Measurements from ENCODE around the gene MROH2A. TPM values are rescaled to one million over a fixed set of nuclear protein-coding genes. Genes with fewer than 3 reads are reported as not detected.

MROH2A gene
- total RNA-seq, 1 experiment from 2014 or later = not detected

GRCh38 chr2:233798335-233799086 lies 20.4 kb downstream of the MROH2A start:
- H2AFZ ChIP-seq (ENCODE audit: low read depth, low read length, poor library complexity, severe bottlenecking) = no peak overlapping the region
- H3K9me2 ChIP-seq (ENCODE audit: insufficient read depth) = no peaks in the 10 kb centered on the region
- H3K79me2 ChIP-seq (ENCODE audit: insufficient read depth, low read length) = no peaks in the 10 kb centered on the region
- BruUV-seq (replicated peaks) = no TSS peak
- no peaks in the 10 kb centered on the region for H3K9me3 ChIP-seq (ENCODE audit: control insufficient read depth in 1 of 2, insufficient read depth in 1 of 2, low read depth in 1 of 2, low read length in 2 of 2)
- ATAC-seq (no peak), DNase-seq (ENCODE audit: low read depth, low spot score) (no peak)
- ChIA-PET POLR2A (no interaction called here), CTCF (no interaction called here), RAD21 (ENCODE audit: low non-redundant PET in 1 of 2, low total read pairs in 2 of 2, uncharacterized antibody in 2 of 2, unreplicated experiment in 2 of 2) (no interaction called here)
- no peaks in the 10 kb centered on the region for H3K27me3 ChIP-seq (ENCODE audit: insufficient read depth, low read length)
- H3K36me3 ChIP-seq (ENCODE audit: control insufficient read depth in 1 of 2, insufficient read depth in 2 of 2, low read length in 2 of 2) = no peaks in the 10 kb centered on the region
- no peaks in the 10 kb centered on the region for H4K20me1 ChIP-seq (ENCODE audit: insufficient read depth)
- no peak overlapping the region for H3K4me2 ChIP-seq (ENCODE audit: low read length)
- no peak for TF ChIP-seq ATF3 (IDR thresholded peaks at IDR 0.05)
- no peak for TF ChIP-seq CBX3 (IDR thresholded peaks at IDR 0.05; ENCODE audit: low read depth)
- no peak for TF ChIP-seq REST (IDR thresholded peaks at IDR 0.05; ENCODE audit: low read depth)
- no peak for TF ChIP-seq POLR2A (IDR thresholded peaks at IDR 0.05; ENCODE audit: borderline replicate concordance, extremely low read depth, insufficient read depth, insufficient read length)
- TF ChIP-seq CEBPB (IDR thresholded peaks at IDR 0.05; ENCODE audit: low read depth) = no peak
- no peak for TF ChIP-seq ZFX (IDR thresholded peaks at IDR 0.05)
- no peak for TF ChIP-seq EZH2 (IDR thresholded peaks at IDR 0.05)
- no peak overlapping the region for H3K9ac ChIP-seq (ENCODE audit: low read length)
- no peak overlapping the region for H3K4me3 ChIP-seq (replicated peaks in 1 of 2; ENCODE audit: low read depth in 1 of 2, low read length in 2 of 2)
- H3K4me1 ChIP-seq (ENCODE audit: control insufficient read depth in 1 of 2, insufficient read depth in 2 of 2, low read length in 2 of 2) = peaks cover 5 to 9% of the 10 kb centered on the region in 2 experiments; a peak in 3 of 4 replicates
- H3K27ac ChIP-seq (ENCODE audit: low read depth, low read length) = no peak overlapping the region
- intact Hi-C loops (cut with micrococcal nuclease) = no loop called here

Data from HCT116 (cell line).